Stomach (tissue), 4 donors: ENCODE data around the gene FREM3.

Source experiments
- POLR2AphosphoS5 ChIP-seq, 3 donors: sonication (generic); formaldehyde crosslinking; IDR thresholded peaks; one replicate each; pipeline ENCODE4 v1.6.1; 2016; ENCODE audit warnings: antibody characterized with exemption in 3 of 3
- TF ChIP-seq, protein P1 (sequence below), 7 experiments: fragments of 450-650 bp in 4 of 7; fragments of 200-600 bp in 3 of 7; sonication (generic) in 3 of 7; IDR thresholded peaks; one replicate each; pipeline ENCODE4 v1.5.1; 2016 to 2019; ENCODE audit warnings: antibody characterized with exemption in 7 of 7, control low read depth in 2 of 7, mild to moderate bottlenecking in 1 of 7

DNA sequence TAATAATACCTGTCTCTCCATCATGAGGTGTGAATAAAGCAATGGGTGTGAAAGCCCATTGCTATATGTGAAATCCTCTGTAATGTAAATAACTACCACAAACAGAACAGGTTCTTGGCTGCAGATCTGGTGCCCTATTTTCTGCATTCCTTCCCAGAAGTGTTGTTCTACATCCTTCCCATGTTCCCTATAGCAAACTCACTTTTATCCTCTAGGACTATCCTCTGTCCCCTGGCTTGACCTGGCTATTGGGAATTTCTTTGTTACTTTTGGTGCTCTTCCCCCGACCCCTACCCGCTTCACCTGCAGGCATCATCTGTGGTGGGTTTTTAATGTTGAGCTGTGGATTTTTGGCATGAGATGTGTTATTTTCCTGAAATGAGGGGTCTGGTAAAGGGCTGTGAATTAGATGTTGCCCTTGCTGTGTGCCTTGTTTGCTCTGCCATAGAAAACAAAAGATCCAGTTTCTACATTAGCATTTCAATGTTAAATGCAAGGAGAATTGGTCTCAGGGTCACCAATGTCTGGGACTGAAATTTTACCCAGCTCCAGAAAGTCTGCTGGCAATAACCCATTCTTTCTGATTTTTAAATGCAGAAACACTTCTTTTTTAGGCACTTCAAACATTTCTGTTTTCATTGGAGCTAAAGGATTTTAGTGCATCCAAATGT lies 13.6 kb upstream of the FREM3 start:
- TF ChIP-seq, protein P1, sequence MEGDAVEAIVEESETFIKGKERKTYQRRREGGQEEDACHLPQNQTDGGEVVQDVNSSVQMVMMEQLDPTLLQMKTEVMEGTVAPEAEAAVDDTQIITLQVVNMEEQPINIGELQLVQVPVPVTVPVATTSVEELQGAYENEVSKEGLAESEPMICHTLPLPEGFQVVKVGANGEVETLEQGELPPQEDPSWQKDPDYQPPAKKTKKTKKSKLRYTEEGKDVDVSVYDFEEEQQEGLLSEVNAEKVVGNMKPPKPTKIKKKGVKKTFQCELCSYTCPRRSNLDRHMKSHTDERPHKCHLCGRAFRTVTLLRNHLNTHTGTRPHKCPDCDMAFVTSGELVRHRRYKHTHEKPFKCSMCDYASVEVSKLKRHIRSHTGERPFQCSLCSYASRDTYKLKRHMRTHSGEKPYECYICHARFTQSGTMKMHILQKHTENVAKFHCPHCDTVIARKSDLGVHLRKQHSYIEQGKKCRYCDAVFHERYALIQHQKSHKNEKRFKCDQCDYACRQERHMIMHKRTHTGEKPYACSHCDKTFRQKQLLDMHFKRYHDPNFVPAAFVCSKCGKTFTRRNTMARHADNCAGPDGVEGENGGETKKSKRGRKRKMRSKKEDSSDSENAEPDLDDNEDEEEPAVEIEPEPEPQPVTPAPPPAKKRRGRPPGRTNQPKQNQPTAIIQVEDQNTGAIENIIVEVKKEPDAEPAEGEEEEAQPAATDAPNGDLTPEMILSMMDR (IDR thresholded peaks at IDR 0.05): no peak
- no peak for TF ChIP-seq POLR2AphosphoS5 (IDR thresholded peaks at IDR 0.05)
